K562 (cell line): ENCODE results near the gene ADD1. TPM values are rescaled to one million over a fixed set of nuclear protein-coding genes. Genes with fewer than 3 reads are reported as not detected.

Experiments
- ATAC-seq: fragments of 200-7000 bp; cut with Tn5 transposase; 3 replicates; pipeline ENCODE4 v1.9.1; 2020; ENCODE audit warnings: moderate library complexity
- BruUV-seq: library from RNA; stranded (reverse); fragments of 400-500 nt; replicated peaks from 2 replicates; lab custom pipeline; 2021; lab: Mats Ljungman, UMichigan
- CTCF ChIA-PET: fragments of 300-600 bp; formaldehyde crosslinking; extraction: SDS; loops from one replicate; lab custom pipeline; 2021; ENCODE audit warnings: low intra/inter-chr PET ratio; lab: Yijun Ruan, JAX
- POLR2A ChIA-PET: fragments of 300-600, 350-650 bp; sonication (Branson Sonifier 250); formaldehyde crosslinking; extraction: SDS; loops from one replicate; lab custom pipeline; 2021; ENCODE audit warnings: antibody characterized with exemption, inconsistent platforms; lab: Yijun Ruan, JAX
- DNase-seq, 4 experiments: peaks; one replicate each; pipeline versions ENCODE4 v3.0.0 to v3.0.0-alpha.2; 2011 to 2018; ENCODE audit warnings: low spot score in 3 of 4, mixed read lengths in 3 of 4; ENCODE audit errors: extremely low read depth in 1 of 4
- FAIRE-seq: peaks from 2 replicates; lab custom pipeline; 2011; peaks lifted over from hg19 to GRCh38; lab: Jason Lieb, UNC
- H2AFZ ChIP-seq: 2 replicates; pipeline ENCODE4 v1.6.0; 2011; ENCODE audit warnings: low read depth, low read length, control low read depth, inconsistent platforms
- H3K27ac ChIP-seq: fragments of 200-600 bp; 3 replicates; pipeline ENCODE4 v1.8.0; 2011; ENCODE audit warnings: low read depth, mild to moderate bottlenecking, control low read depth, inconsistent platforms, low read length, moderate library complexity, mixed read lengths; ENCODE audit errors: extremely low read depth
- H3K27me3 ChIP-seq, 2 experiments: fragments of 300-600 bp in 1 of 2; 2 replicates in 1 of 2; 3 replicates in 1 of 2; pipeline versions ENCODE4 v1.6.0 to v1.8.0; 2011; ENCODE audit warnings: inconsistent platforms in 2 of 2, low read length in 2 of 2, mild to moderate bottlenecking in 1 of 2, mixed read lengths in 1 of 2, moderate library complexity in 1 of 2; ENCODE audit not compliant: control insufficient read depth in 2 of 2, insufficient read depth in 2 of 2
- H3K36me3 ChIP-seq: fragments of 300-600 bp; 3 replicates; pipeline ENCODE4 v1.8.0; 2011; ENCODE audit warnings: mild to moderate bottlenecking, low read length, inconsistent platforms; ENCODE audit not compliant: control insufficient read depth, insufficient read depth
- H3K4me1 ChIP-seq, 2 experiments: fragments of 200-600 bp in 1 of 2; replicated peaks in 1 of 2; 2 replicates in 1 of 2; 3 replicates in 1 of 2; pipeline versions ENCODE4 v1.5.1 to v1.8.0; 2011; ENCODE audit warnings: inconsistent platforms in 2 of 2, low read length in 2 of 2, mild to moderate bottlenecking in 1 of 2, mixed read lengths in 1 of 2, moderate library complexity in 1 of 2; ENCODE audit not compliant: control insufficient read depth in 2 of 2, insufficient read depth in 2 of 2
- H3K4me2 ChIP-seq: 2 replicates; pipeline ENCODE4 v1.6.1; 2011; ENCODE audit warnings: low read length, control low read depth, inconsistent platforms, mixed read lengths; ENCODE audit not compliant: insufficient read depth
- H3K4me3 ChIP-seq: fragments of 200-600 bp; sonication (generic), shearing (Covaris generic); 2 replicates; pipeline ENCODE4 v1.5.1; 2016; ENCODE audit warnings: control low read depth, inconsistent platforms
- H3K79me2 ChIP-seq: fragments of 200-600 bp; 3 replicates; pipeline ENCODE4 v1.8.0; 2011; ENCODE audit warnings: low read length, inconsistent platforms; ENCODE audit not compliant: control insufficient read depth, insufficient read depth
- H3K9ac ChIP-seq, 2 experiments: 2 replicates each; pipeline versions ENCODE4 v1.6.0 to v1.6.1; 2011; ENCODE audit warnings: low read depth in 2 of 2, low read length in 2 of 2, control low read depth in 1 of 2, inconsistent platforms in 1 of 2, mild to moderate bottlenecking in 1 of 2, mixed read lengths in 1 of 2; ENCODE audit not compliant: insufficient read depth in 1 of 2
- H3K9me1 ChIP-seq: one replicate; pipeline ENCODE4 v1.6.0; 2011; ENCODE audit warnings: inconsistent platforms, mild to moderate bottlenecking, low read length, moderate library complexity; ENCODE audit not compliant: control insufficient read depth, insufficient read depth
- H3K9me3 ChIP-seq: replicated peaks from 2 replicates; pipeline ENCODE4 v1.5.1; 2011; ENCODE audit warnings: low read depth, low read length, inconsistent platforms; ENCODE audit not compliant: control insufficient read depth, insufficient read depth
- H4K20me1 ChIP-seq: replicated peaks from 2 replicates; pipeline ENCODE4 v1.6.1; 2011; ENCODE audit warnings: low read length, inconsistent platforms, mixed read lengths; ENCODE audit not compliant: control insufficient read depth, insufficient read depth
- CEBPG ChIP-seq, 3 experiments: fragments of 200-800 bp in 1 of 3; sonication (Bioruptor generic) in 1 of 3; sonication (generic) in 1 of 3; formaldehyde crosslinking in 1 of 3; IDR thresholded peaks in 2 of 3; conservative IDR thresholded peaks in 1 of 3; 2 replicates each; pipeline versions ENCODE4 v1.6.1 to v1.8.0; 2016 to 2022; ENCODE audit warnings: missing compliant biosample characterization in 2 of 3, missing genetic modification characterization in 2 of 3, mild to moderate bottlenecking in 1 of 3, missing genetic modification reagents in 1 of 3
- HDAC1 ChIP-seq, 2 experiments: fragments of 450-650 bp; IDR thresholded peaks; 2 replicates each; pipeline ENCODE4 v1.6.1; 2016 to 2017; ENCODE audit warnings: inconsistent platforms in 1 of 2, mild to moderate bottlenecking in 1 of 2, moderate library complexity in 1 of 2
- HEY1 ChIP-seq: fragments of 250-450 bp; sonication (Bioruptor Pico); IDR thresholded peaks from 2 replicates; pipeline ENCODE4 v1.5.0; 2020; ENCODE audit warnings: mild to moderate bottlenecking, moderate library complexity, borderline replicate concordance
- POLR2G ChIP-seq: fragments of 200-400 bp; formaldehyde crosslinking; IDR thresholded peaks from 2 replicates; pipeline ENCODE4 v1.6.1; 2017; ENCODE audit warnings: low read depth, mild to moderate bottlenecking, antibody characterized with exemption, low read length, moderate library complexity
- TARDBP ChIP-seq: fragments of 450-650 bp; IDR thresholded peaks from 2 replicates; pipeline ENCODE4 v1.6.1; 2016
- ZNF445 ChIP-seq: fragments of 250-450 bp; sonication (Bioruptor Pico); IDR thresholded peaks from 2 replicates; pipeline ENCODE4 v1.4.0; 2020; ENCODE audit warnings: low read depth, mild to moderate bottlenecking, moderate library complexity
- WGBS: fragments of 100-300 bp; shearing (Covaris generic); methylation state at CpG from one replicate; pipeline ENCODE4 v1.1.6; 2016; ENCODE audit warnings: low coverage, mixed read lengths; ENCODE audit not compliant: insufficient coverage; ENCODE audit errors: missing lambda C conversion rate; 5-methylcytosine and 5-hydroxymethylcytosine counted together
- in situ Hi-C: fragments of 300-500 bp; cut with MboI; formaldehyde crosslinking; loops from 4 replicates; pipeline ENCODE4 v1.15.0; 2018; ENCODE audit warnings: inconsistent platforms, mixed read lengths
- intact Hi-C: fragments of 100-400 bp; cut with micrococcal nuclease; formaldehyde crosslinking; loops from 2 replicates; pipeline ENCODE4 v1.14.2; 2022
- polyA plus RNA-seq, 8 experiments: library from polyadenylated mRNA; depleted of rRNA in 4 of 8; stranded (reverse) in 5 of 8; unstranded in 3 of 8; fragments of >200 nt; fragmentation: Nextera tagmentation in 2 of 8; fragmentation: Illumina TruSeq in 1 of 8; extraction: Ambion mirVana in 2 of 8; extraction: Trizol in 1 of 8; gene quantifications; 2 replicates each; pipeline versions ENCODE4 v1.2.1 to v1.2.3, GENCODE V29; 2011 to 2014; ENCODE audit warnings: inconsistent platforms in 1 of 8, missing spikeins in 1 of 8
- total RNA-seq, 7 experiments: library from RNA; depleted of rRNA in 6 of 7; stranded (reverse); fragments of >200 nt in 6 of 7; fragmentation: Illumina TruSeq in 2 of 7; extraction: Trizol in 2 of 7; gene quantifications; 2 replicates each; pipeline versions ENCODE4 v1.2.1 to v1.2.3, GENCODE V29; 2011 to 2021; ENCODE audit warnings: low replicate concordance in 1 of 7
- TF ChIP-seq, protein P1 (sequence below): sonication (generic); formaldehyde crosslinking; IDR thresholded peaks from 2 replicates; pipeline ENCODE4 v1.8.1; 2023; ENCODE audit warnings: mild to moderate bottlenecking, missing genetic modification reagents, moderate library complexity
- TF ChIP-seq, protein P2 (sequence below): IDR thresholded peaks from 3 replicates; pipeline ENCODE4 v1.6.1; 2011; ENCODE audit warnings: borderline replicate concordance, mild to moderate bottlenecking; ENCODE audit not compliant: insufficient read length, insufficient read depth
- TF ChIP-seq, protein P3 (sequence below): fragments of 250-450 bp; sonication (Bioruptor Pico); IDR thresholded peaks from 2 replicates; pipeline ENCODE4 v1.8.0; 2021; ENCODE audit warnings: moderate library complexity, mild to moderate bottlenecking, inconsistent platforms

ADD1 gene
- total and polyA plus RNA-seq, 9 of the 15 experiments (the other 6 are each of a cell fraction or from before 2014, with no cell fraction given) = 17.5 to 153 (median 74.0) TPM

DNA sequence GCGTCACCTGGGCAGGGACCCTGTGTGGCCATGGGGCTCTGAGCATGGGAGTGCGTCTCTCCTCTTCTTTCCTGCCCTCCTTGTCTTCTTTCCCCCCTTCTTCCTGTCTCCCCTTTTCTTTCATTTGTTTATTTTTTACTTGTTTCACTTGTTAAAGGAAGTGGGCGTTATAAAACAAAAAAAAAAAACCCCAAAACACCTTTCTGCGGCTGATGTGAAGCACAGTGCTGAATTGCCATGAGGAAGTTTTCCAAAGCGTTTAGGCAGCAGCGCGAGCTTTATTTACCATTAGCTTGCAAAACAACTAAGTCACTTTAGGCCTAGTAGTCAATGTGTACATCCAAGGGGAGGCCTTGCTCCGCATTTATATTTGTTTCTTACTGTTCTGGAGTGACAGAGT, 62.6 kb downstream of the ADD1 start (continued):
- TF ChIP-seq CEBPG (CRISPR knock-in tag; IDR thresholded peaks at IDR 0.05) (no peak), CEBPG (tag; conservative IDR thresholded peaks at IDR 0.05 in 1 of 2, IDR thresholded peaks at IDR 0.05 in 1 of 2) (no peak), TARDBP (no peak), HDAC1 (IDR thresholded peaks at IDR 0.05) (no peak), HEY1 (CRISPR knock-in tag) (no peak), POLR2G (no peak)
- TF ChIP-seq, protein P1, sequence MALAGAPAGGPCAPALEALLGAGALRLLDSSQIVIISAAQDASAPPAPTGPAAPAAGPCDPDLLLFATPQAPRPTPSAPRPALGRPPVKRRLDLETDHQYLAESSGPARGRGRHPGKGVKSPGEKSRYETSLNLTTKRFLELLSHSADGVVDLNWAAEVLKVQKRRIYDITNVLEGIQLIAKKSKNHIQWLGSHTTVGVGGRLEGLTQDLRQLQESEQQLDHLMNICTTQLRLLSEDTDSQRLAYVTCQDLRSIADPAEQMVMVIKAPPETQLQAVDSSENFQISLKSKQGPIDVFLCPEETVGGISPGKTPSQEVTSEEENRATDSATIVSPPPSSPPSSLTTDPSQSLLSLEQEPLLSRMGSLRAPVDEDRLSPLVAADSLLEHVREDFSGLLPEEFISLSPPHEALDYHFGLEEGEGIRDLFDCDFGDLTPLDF (CRISPR knock-in tag) = no peak
- TF ChIP-seq, protein P2, sequence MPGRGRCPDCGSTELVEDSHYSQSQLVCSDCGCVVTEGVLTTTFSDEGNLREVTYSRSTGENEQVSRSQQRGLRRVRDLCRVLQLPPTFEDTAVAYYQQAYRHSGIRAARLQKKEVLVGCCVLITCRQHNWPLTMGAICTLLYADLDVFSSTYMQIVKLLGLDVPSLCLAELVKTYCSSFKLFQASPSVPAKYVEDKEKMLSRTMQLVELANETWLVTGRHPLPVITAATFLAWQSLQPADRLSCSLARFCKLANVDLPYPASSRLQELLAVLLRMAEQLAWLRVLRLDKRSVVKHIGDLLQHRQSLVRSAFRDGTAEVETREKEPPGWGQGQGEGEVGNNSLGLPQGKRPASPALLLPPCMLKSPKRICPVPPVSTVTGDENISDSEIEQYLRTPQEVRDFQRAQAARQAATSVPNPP = no peak

DNA sequence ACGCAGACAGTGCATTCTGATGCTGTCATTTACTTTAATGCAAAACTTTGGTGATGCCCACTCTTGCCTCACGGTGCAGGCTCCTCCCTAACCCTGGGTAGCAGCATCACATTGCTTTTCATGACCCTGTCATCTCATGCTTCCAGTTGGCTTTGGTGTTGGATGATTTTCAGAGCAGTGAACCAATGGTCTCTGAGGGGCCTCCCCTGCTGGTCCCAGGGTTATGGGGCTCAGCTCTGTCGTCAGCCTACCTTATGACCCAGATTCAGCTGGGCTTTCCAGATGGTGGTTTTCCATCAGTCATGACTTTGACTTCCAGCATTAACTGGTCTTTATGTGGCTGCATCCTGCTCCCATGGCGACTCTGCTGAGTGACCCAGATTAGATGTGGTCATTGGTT, 63.6 kb downstream of the ADD1 start:
- H3K4me1 ChIP-seq = no peaks in the 10 kb centered on the region
- no peak overlapping the region for H3K27ac ChIP-seq
- H3K9me3 ChIP-seq = no peaks in the 10 kb centered on the region
- CTCF ChIA-PET = no interaction called here
- peaks cover 7% of the 10 kb centered on the region; the same call in 1 of the 2 replicates for H4K20me1 ChIP-seq
- H3K36me3 ChIP-seq = peaks cover 83% of the 10 kb centered on the region; the same call in 2 of the 3 replicates
- FAIRE-seq = no peak
- intact Hi-C loops = no loop called here
- H2AFZ ChIP-seq = no peak overlapping the region
- in situ Hi-C loops = no loop called here
- no peak for DNase-seq
- H3K27me3 ChIP-seq = no peaks in the 10 kb centered on the region
- POLR2A ChIA-PET = no interaction called here
- no peaks in the 10 kb centered on the region for H3K79me2 ChIP-seq
- no peak overlapping the region for H3K4me2 ChIP-seq
- no peak overlapping the region for H3K4me3 ChIP-seq
- no peak for ATAC-seq
- WGBS = 58% methylated on average over 4 of the region's 4 CpGs
- no peak overlapping the region for H3K9ac ChIP-seq
- BruUV-seq = no TSS peak
- no peaks in the 10 kb centered on the region for H3K9me1 ChIP-seq
- TF ChIP-seq, protein P1 (CRISPR knock-in tag) = no peak
- no peak for TF ChIP-seq ZNF445
- TF ChIP-seq, protein P3, sequence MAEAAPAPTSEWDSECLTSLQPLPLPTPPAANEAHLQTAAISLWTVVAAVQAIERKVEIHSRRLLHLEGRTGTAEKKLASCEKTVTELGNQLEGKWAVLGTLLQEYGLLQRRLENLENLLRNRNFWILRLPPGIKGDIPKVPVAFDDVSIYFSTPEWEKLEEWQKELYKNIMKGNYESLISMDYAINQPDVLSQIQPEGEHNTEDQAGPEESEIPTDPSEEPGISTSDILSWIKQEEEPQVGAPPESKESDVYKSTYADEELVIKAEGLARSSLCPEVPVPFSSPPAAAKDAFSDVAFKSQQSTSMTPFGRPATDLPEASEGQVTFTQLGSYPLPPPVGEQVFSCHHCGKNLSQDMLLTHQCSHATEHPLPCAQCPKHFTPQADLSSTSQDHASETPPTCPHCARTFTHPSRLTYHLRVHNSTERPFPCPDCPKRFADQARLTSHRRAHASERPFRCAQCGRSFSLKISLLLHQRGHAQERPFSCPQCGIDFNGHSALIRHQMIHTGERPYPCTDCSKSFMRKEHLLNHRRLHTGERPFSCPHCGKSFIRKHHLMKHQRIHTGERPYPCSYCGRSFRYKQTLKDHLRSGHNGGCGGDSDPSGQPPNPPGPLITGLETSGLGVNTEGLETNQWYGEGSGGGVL (CRISPR knock-in tag) = no peak
